ENCODE results near the gene IL22RA1.

DNA sequence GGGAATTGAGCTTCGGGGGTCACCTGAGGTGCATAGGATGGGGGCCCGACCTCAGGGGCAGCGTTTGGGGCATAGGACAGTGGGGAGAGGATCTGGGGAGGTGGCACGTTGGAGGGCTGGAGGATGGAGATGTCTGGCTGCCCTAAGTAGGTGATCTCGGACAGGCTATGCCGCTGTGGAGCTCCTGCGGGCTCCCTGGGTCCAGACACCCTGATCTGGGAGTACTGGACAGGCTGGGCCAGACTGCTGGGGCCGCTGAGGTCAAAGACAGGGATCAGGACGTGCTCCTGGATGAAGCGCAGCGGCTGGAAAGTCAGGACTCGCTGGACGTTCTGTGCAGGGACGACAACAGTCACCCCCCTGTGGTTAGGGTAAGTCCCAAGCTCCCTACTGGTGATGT is 21.5 kb downstream of the IL22RA1 start:
- TF ChIP-seq, protein P1, sequence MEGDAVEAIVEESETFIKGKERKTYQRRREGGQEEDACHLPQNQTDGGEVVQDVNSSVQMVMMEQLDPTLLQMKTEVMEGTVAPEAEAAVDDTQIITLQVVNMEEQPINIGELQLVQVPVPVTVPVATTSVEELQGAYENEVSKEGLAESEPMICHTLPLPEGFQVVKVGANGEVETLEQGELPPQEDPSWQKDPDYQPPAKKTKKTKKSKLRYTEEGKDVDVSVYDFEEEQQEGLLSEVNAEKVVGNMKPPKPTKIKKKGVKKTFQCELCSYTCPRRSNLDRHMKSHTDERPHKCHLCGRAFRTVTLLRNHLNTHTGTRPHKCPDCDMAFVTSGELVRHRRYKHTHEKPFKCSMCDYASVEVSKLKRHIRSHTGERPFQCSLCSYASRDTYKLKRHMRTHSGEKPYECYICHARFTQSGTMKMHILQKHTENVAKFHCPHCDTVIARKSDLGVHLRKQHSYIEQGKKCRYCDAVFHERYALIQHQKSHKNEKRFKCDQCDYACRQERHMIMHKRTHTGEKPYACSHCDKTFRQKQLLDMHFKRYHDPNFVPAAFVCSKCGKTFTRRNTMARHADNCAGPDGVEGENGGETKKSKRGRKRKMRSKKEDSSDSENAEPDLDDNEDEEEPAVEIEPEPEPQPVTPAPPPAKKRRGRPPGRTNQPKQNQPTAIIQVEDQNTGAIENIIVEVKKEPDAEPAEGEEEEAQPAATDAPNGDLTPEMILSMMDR (IDR thresholded peaks at IDR 0.05), result no peak
- TF ChIP-seq POLR2A (IDR thresholded peaks at IDR 0.05), result no peak
